H9 (cell line): ENCODE measurements around the gene EPHB2. TPM values are rescaled to one million over a fixed set of nuclear protein-coding genes. Genes with fewer than 3 reads are reported as not detected.

Source experiments
- DNase-seq: peaks from one replicate; pipeline ENCODE4 v3.0.0-alpha.2; 2017
- H2AFZ ChIP-seq: one replicate; pipeline ENCODE4 v1.6.1; 2013; ENCODE audit warnings: mild to moderate bottlenecking, low read length, control low read depth, moderate library complexity
- H2AK5ac ChIP-seq: 2 replicates; pipeline ENCODE4 v1.6.1; 2013; ENCODE audit warnings: low read length, control low read depth, mixed read lengths; ENCODE audit not compliant: insufficient read length
- H2BK120ac ChIP-seq: one replicate; pipeline ENCODE4 v1.6.1; 2013; ENCODE audit warnings: low read depth, mild to moderate bottlenecking, low read length, control low read depth, inconsistent platforms; ENCODE audit not compliant: poor library complexity, severe bottlenecking
- H2BK12ac ChIP-seq: 2 replicates; pipeline ENCODE4 v1.6.1; 2013; ENCODE audit warnings: low read length, control low read depth, mixed read lengths, low read depth; ENCODE audit not compliant: insufficient read length
- H2BK15ac ChIP-seq: 2 replicates; pipeline ENCODE4 v1.6.1; 2013; ENCODE audit warnings: low read depth, low read length, control low read depth
- H2BK20ac ChIP-seq: one replicate; pipeline ENCODE4 v1.6.1; 2013; ENCODE audit warnings: low read depth, mild to moderate bottlenecking, low read length, control low read depth, inconsistent platforms; ENCODE audit not compliant: poor library complexity, severe bottlenecking
- H2BK5ac ChIP-seq: 2 replicates; pipeline ENCODE4 v1.6.1; 2013; ENCODE audit warnings: low read length, control low read depth, mixed read lengths; ENCODE audit not compliant: insufficient read length
- H3K14ac ChIP-seq: 2 replicates; pipeline ENCODE4 v1.6.1; 2013; ENCODE audit warnings: low read length, control low read depth; ENCODE audit not compliant: insufficient read depth
- H3K18ac ChIP-seq: 2 replicates; pipeline ENCODE4 v1.6.1; 2013; ENCODE audit warnings: low read depth, mild to moderate bottlenecking, mixed read lengths, low read length, control low read depth; ENCODE audit not compliant: insufficient read length
- H3K23ac ChIP-seq: 2 replicates; pipeline ENCODE4 v1.6.1; 2013; ENCODE audit warnings: low read length, control low read depth, mixed read lengths, low read depth; ENCODE audit not compliant: insufficient read length
- H3K23me2 ChIP-seq: 2 replicates; pipeline ENCODE4 v1.6.1; 2013; ENCODE audit warnings: low read depth, mild to moderate bottlenecking, mixed read lengths, low read length, control low read depth; ENCODE audit not compliant: insufficient read length, poor library complexity, severe bottlenecking
- H3K27ac ChIP-seq: 2 replicates; pipeline ENCODE4 v1.5.1; 2013; ENCODE audit warnings: low read length, control low read depth, mixed read lengths, low read depth; ENCODE audit not compliant: insufficient read length
- H3K27me3 ChIP-seq: 2 replicates; pipeline ENCODE4 v1.6.1; 2013; ENCODE audit warnings: low read length, control low read depth, inconsistent platforms; ENCODE audit not compliant: insufficient read depth
- H3K4ac ChIP-seq: 2 replicates; pipeline ENCODE4 v1.6.1; 2013; ENCODE audit warnings: low read depth, mild to moderate bottlenecking, control low read depth, inconsistent platforms, low read length, moderate library complexity
- H3K4me1 ChIP-seq: 2 replicates; pipeline ENCODE4 v1.6.1; 2013; ENCODE audit warnings: low read length, control low read depth, inconsistent platforms; ENCODE audit not compliant: insufficient read depth
- H3K4me2 ChIP-seq: 2 replicates; pipeline ENCODE4 v1.6.1; 2013; ENCODE audit warnings: low read length, control low read depth, mixed read lengths; ENCODE audit not compliant: insufficient read length, insufficient read depth
- H3K56ac ChIP-seq: 2 replicates; pipeline ENCODE4 v1.6.1; 2013; ENCODE audit warnings: low read depth, mild to moderate bottlenecking, mixed read lengths, low read length, control low read depth; ENCODE audit not compliant: insufficient read length
- H3K79me1 ChIP-seq: 2 replicates; pipeline ENCODE4 v1.6.1; 2013; ENCODE audit warnings: low read depth, mild to moderate bottlenecking, moderate library complexity, low read length, control low read depth, inconsistent platforms; ENCODE audit not compliant: insufficient read depth, poor library complexity, severe bottlenecking
- H3K79me2 ChIP-seq: 2 replicates; pipeline ENCODE4 v1.6.1; 2013; ENCODE audit warnings: low read length, control low read depth, inconsistent platforms; ENCODE audit not compliant: insufficient read depth
- H3K9ac ChIP-seq: 2 replicates; pipeline ENCODE4 v1.6.1; 2013; ENCODE audit warnings: low read length, control low read depth, mixed read lengths; ENCODE audit not compliant: insufficient read length; ENCODE audit errors: extremely low read depth
- H3K9me3 ChIP-seq: one replicate; pipeline ENCODE4 v1.6.1; 2013; ENCODE audit warnings: low read depth, low read length, inconsistent platforms; ENCODE audit not compliant: control insufficient read depth
- H3T11ph ChIP-seq: one replicate; pipeline ENCODE4 v1.6.1; 2013; ENCODE audit warnings: mild to moderate bottlenecking, low read length, control low read depth, inconsistent platforms
- H4K20me1 ChIP-seq: one replicate; pipeline ENCODE4 v1.6.1; 2013; ENCODE audit not compliant: control insufficient read depth, insufficient read length, insufficient read depth
- H4K5ac ChIP-seq: 2 replicates; pipeline ENCODE4 v1.6.1; 2013; ENCODE audit warnings: low read depth, mild to moderate bottlenecking, mixed read lengths, low read length, control low read depth; ENCODE audit not compliant: insufficient read length
- H4K8ac ChIP-seq: replicated peaks from 2 replicates; pipeline ENCODE4 v1.6.1; 2013; ENCODE audit warnings: low read length, control low read depth, mixed read lengths, low read depth; ENCODE audit not compliant: insufficient read length
- H4K91ac ChIP-seq: 2 replicates; pipeline ENCODE4 v1.6.1; 2013; ENCODE audit warnings: low read depth, mild to moderate bottlenecking, moderate library complexity, mixed read lengths, low read length, control low read depth; ENCODE audit not compliant: insufficient read length
- H3K27ac Mint-ChIP-seq, 3 experiments: 2 replicates in 2 of 3; 3 replicates in 1 of 3; pipeline ENCODE4 v1.8.0; 2020 to 2021; ENCODE audit warnings: mixed read lengths in 3 of 3, mild to moderate bottlenecking in 1 of 3, moderate library complexity in 1 of 3
- H3K27me3 Mint-ChIP-seq: 2 replicates; pipeline ENCODE4 v1.8.0; 2021; ENCODE audit warnings: low read depth, mild to moderate bottlenecking, moderate library complexity, mixed read lengths
- H3K36me3 Mint-ChIP-seq, 3 experiments: 2 replicates in 2 of 3; 3 replicates in 1 of 3; pipeline ENCODE4 v1.8.0; 2020 to 2021; ENCODE audit warnings: low read depth in 3 of 3, mixed read lengths in 3 of 3; ENCODE audit not compliant: insufficient read depth in 1 of 3
- H3K4me1 Mint-ChIP-seq, 2 experiments: 2 replicates each; pipeline ENCODE4 v1.8.0; 2020; ENCODE audit warnings: mixed read lengths in 2 of 2
- H3K4me3 Mint-ChIP-seq, 2 experiments: 2 replicates in 1 of 2; 3 replicates in 1 of 2; pipeline ENCODE4 v1.8.0; 2020 to 2021; ENCODE audit warnings: mild to moderate bottlenecking in 2 of 2, mixed read lengths in 2 of 2, moderate library complexity in 1 of 2
- H3K9me3 Mint-ChIP-seq, 2 experiments: 2 replicates in 1 of 2; 3 replicates in 1 of 2; pipeline ENCODE4 v1.8.0; 2020; ENCODE audit warnings: mild to moderate bottlenecking in 2 of 2, mixed read lengths in 2 of 2, moderate library complexity in 1 of 2
- CTCF ChIP-seq: fragments of 200-600 bp; sonication (generic); conservative IDR thresholded peaks from 3 replicates; pipeline ENCODE4 v1.8.0; 2021; ENCODE audit warnings: antibody characterized with exemption, mild to moderate bottlenecking
- WGBS: extraction: QIAGEN DNeasy Blood & Tissue Kit; methylation state at CpG from one replicate; pipeline ENCODE4 v1.1.7; 2013; ENCODE audit warnings: missing lambda C conversion rate, low lambda C conversion rate, mixed read lengths; ENCODE audit not compliant: insufficient read length; ENCODE audit errors: extremely low coverage; 5-methylcytosine and 5-hydroxymethylcytosine counted together
- total RNA-seq: library from RNA; stranded (reverse); gene quantifications from 2 replicates; pipeline ENCODE4 v1.2.1, GENCODE V29; 2021

EPHB2 gene
- total RNA-seq, 1 experiment from 2014 or later, result 9.5 TPM

DNA sequence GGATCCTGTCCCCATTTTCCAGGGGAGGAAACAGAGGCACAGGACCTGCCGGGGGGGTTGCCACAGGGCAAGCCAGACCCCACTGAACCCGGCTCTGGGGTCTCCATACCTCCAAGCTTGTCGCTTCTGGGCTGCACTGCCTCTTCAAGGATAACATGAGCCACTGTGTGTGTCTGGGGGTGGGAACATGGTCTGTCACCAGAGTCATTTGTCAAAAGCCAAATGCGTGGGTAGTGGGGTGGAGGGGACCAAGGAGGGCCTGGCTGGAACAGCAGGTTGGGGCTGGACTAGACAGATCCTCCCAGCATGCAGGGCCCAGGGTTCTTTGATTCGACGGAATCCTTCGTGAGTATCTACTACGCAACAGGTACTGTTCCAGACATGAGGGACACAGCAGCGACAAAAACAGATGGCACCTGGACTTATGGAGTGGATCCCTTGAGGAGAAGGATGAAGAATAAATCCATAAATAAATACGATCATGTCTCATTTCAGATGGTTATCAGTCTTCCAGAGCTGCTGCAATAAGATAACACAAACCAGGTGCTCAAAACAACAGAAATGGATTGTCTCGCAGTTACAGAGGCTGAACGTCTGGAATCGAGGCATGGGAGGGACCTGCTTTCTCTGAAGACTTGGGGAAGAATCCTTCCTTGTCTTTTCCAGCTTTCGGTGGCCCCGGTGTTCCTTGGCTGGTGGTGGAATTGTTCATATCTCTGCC lies 28.9 kb upstream of the EPHB2 start:
- no peaks in the 10 kb centered on the region for H3K9me3 Mint-ChIP-seq
- no peak overlapping the region for H4K5ac ChIP-seq
- H2BK5ac ChIP-seq, result no peak overlapping the region
- no peak overlapping the region; a peak in 1 of 7 replicates for H3K27ac Mint-ChIP-seq
- peaks cover 10% of the 10 kb centered on the region for H3K27me3 Mint-ChIP-seq
- no peaks in the 10 kb centered on the region for H3K9me3 ChIP-seq
- no peak overlapping the region for H2BK120ac ChIP-seq
- no peaks in the 10 kb centered on the region for H4K20me1 ChIP-seq
- H3K4ac ChIP-seq, result no peak overlapping the region
- H3K18ac ChIP-seq, result no peak overlapping the region
- DNase-seq, result no peak
- no peak overlapping the region for H3K9ac ChIP-seq
- H3K27me3 ChIP-seq, result no peaks in the 10 kb centered on the region
- H3K36me3 Mint-ChIP-seq, result no peaks in the 10 kb centered on the region
- no peak overlapping the region for H3K23ac ChIP-seq
- TF ChIP-seq CTCF, result no peak
- no peak overlapping the region for H2BK15ac ChIP-seq
- no peak overlapping the region for H3K27ac ChIP-seq
- H4K91ac ChIP-seq, result no peak overlapping the region
- no peak overlapping the region for H2BK20ac ChIP-seq
- WGBS, result no CpG with 5 or more reads among the region's 15 CpGs
- no peak overlapping the region for H3K4me3 Mint-ChIP-seq
- no peaks in the 10 kb centered on the region for H3K79me2 ChIP-seq
- H3K23me2 ChIP-seq, result no peaks in the 10 kb centered on the region
- peaks cover 3 to 8% of the 10 kb centered on the region in 2 experiments for H3K4me1 Mint-ChIP-seq
- H3K79me1 ChIP-seq, result no peaks in the 10 kb centered on the region
- H4K8ac ChIP-seq, result no peak overlapping the region
- H3K14ac ChIP-seq, result no peak overlapping the region; the same call in 1 of the 2 replicates
- no peak overlapping the region for H2AFZ ChIP-seq
- no peak overlapping the region for H3K4me2 ChIP-seq
- H3T11ph ChIP-seq, result no peak overlapping the region
- peaks cover 7% of the 10 kb centered on the region; the same call in 1 of the 2 replicates for H3K4me1 ChIP-seq
- H2BK12ac ChIP-seq, result no peak overlapping the region
- H2AK5ac ChIP-seq, result no peak overlapping the region
- H3K56ac ChIP-seq, result no peak overlapping the region
